Cerebellar cortex (tissue), 1 donor: ENCODE data around the gene NUDT1.

Source experiments
- DNase-seq: peaks from one replicate; pipeline ENCODE4 v3.0.0-alpha.2; 2015; ENCODE audit warnings: low spot score

The NUDT1 gene

GRCh38 chr7:2299131-2299829 lies 57.3 kb downstream of the NUDT1 start:
- DNase-seq: no peak

GRCh38 chr7:2299870-2300512 lies 58.0 kb downstream of the NUDT1 start:
- DNase-seq: peak; percentile 15
